IMR-90 (cell line): ENCODE measurements around the gene CRYBA2. TPM values are rescaled to one million over a fixed set of nuclear protein-coding genes. Genes with fewer than 3 reads are reported as not detected.

Experiments used
- ATAC-seq: fragments of 200-7000 bp; cut with Tn5 transposase; 2 replicates; pipeline ENCODE4 v1.9.1; 2020; ENCODE audit warnings: low read depth, mild to moderate bottlenecking, moderate library complexity
- BruUV-seq: library from RNA; stranded (reverse); fragments of 400-500 nt; replicated peaks from 2 replicates; lab custom pipeline; 2021; lab: Mats Ljungman, UMichigan
- CTCF ChIA-PET: fragments of 300-600 bp; formaldehyde crosslinking; extraction: SDS; loops from one replicate; lab custom pipeline; 2021; ENCODE audit warnings: antibody characterized with exemption; lab: Yijun Ruan, JAX
- POLR2A ChIA-PET: fragments of 300-600 bp; sonication (Branson Sonifier 250); formaldehyde crosslinking; loops from one replicate; lab custom pipeline; 2022; ENCODE audit warnings: antibody characterized with exemption; ENCODE audit not compliant: unreplicated experiment; lab: Charles Lee
- DNase-seq: peaks from one replicate; pipeline ENCODE4 v3.0.0; 2013
- H2AFZ ChIP-seq: replicated peaks from 2 replicates; pipeline ENCODE3; 2013; ENCODE audit warnings: low read length, mild to moderate bottlenecking; ENCODE audit not compliant: poor library complexity
- H2AK5ac ChIP-seq: 2 replicates; pipeline ENCODE4 v1.6.1; 2013; ENCODE audit warnings: low read depth, low read length, inconsistent platforms
- H2AK9ac ChIP-seq: replicated peaks from 2 replicates; pipeline ENCODE3; 2013; ENCODE audit warnings: mild to moderate bottlenecking, low read depth, low read length, moderate library complexity; ENCODE audit not compliant: poor library complexity
- H2BK120ac ChIP-seq: 2 replicates; pipeline ENCODE4 v1.6.1; 2013; ENCODE audit warnings: low read depth, low read length, inconsistent platforms
- H2BK15ac ChIP-seq: 3 replicates; pipeline ENCODE4 v1.6.1; 2013; ENCODE audit warnings: low read depth, low read length, inconsistent platforms
- H2BK20ac ChIP-seq: 2 replicates; pipeline ENCODE4 v1.6.1; 2013; ENCODE audit warnings: low read depth, mild to moderate bottlenecking, inconsistent platforms, low read length, moderate library complexity
- H2BK5ac ChIP-seq: 2 replicates; pipeline ENCODE4 v1.6.1; 2013; ENCODE audit warnings: mild to moderate bottlenecking, low read depth, low read length, inconsistent platforms; ENCODE audit not compliant: poor library complexity, severe bottlenecking
- H3K14ac ChIP-seq: replicated peaks from 2 replicates; pipeline ENCODE4 v1.6.1; 2013; ENCODE audit warnings: low read depth, low read length, inconsistent platforms
- H3K18ac ChIP-seq: 2 replicates; pipeline ENCODE4 v1.6.1; 2013; ENCODE audit warnings: low read depth, low read length, control low read depth
- H3K23ac ChIP-seq: 2 replicates; pipeline ENCODE4 v1.6.1; 2013; ENCODE audit warnings: low read depth, low read length, inconsistent platforms
- H3K27ac ChIP-seq: 2 replicates; pipeline ENCODE4 v1.5.1; 2013; ENCODE audit warnings: mild to moderate bottlenecking, control low read depth, low read length; ENCODE audit not compliant: insufficient read depth
- H3K27me3 ChIP-seq: 2 replicates; pipeline ENCODE4 v1.6.1; 2013; ENCODE audit warnings: low read length; ENCODE audit not compliant: control insufficient read depth, insufficient read depth
- H3K36me3 ChIP-seq: 2 replicates; pipeline ENCODE4 v1.6.1; 2013; ENCODE audit warnings: low read length, mixed read lengths; ENCODE audit not compliant: control insufficient read depth, insufficient read depth
- H3K4ac ChIP-seq: 2 replicates; pipeline ENCODE4 v1.6.1; 2013; ENCODE audit warnings: low read depth, low read length, inconsistent platforms
- H3K4me1 ChIP-seq: 2 replicates; pipeline ENCODE4 v1.6.1; 2013; ENCODE audit warnings: low read length, mixed read lengths; ENCODE audit not compliant: control insufficient read depth, insufficient read depth
- H3K4me2 ChIP-seq: 2 replicates; pipeline ENCODE4 v1.6.1; 2013; ENCODE audit warnings: low read depth, mild to moderate bottlenecking, control low read depth, low read length, moderate library complexity
- H3K4me3 ChIP-seq: 2 replicates; pipeline ENCODE4 v1.5.1; 2013; ENCODE audit warnings: low read depth, mild to moderate bottlenecking, control low read depth, low read length, moderate library complexity; ENCODE audit not compliant: insufficient read depth
- H3K56ac ChIP-seq: 2 replicates; pipeline ENCODE4 v1.6.1; 2013; ENCODE audit warnings: low read length, inconsistent platforms; ENCODE audit not compliant: insufficient read depth; ENCODE audit errors: extremely low read depth
- H3K79me1 ChIP-seq, 2 experiments: 2 replicates each; pipeline ENCODE4 v1.6.1; 2013; ENCODE audit warnings: low read length in 2 of 2, inconsistent platforms in 1 of 2, low read depth in 1 of 2
- H3K9ac ChIP-seq: 2 replicates; pipeline ENCODE4 v1.6.1; 2013; ENCODE audit warnings: low read depth, low read length, control low read depth
- H3K9me1 ChIP-seq: 2 replicates; pipeline ENCODE4 v1.6.1; 2013; ENCODE audit warnings: low read length, inconsistent platforms; ENCODE audit not compliant: insufficient read depth
- H3K9me3 ChIP-seq: 2 replicates; pipeline ENCODE4 v1.6.1; 2013; ENCODE audit warnings: low read length; ENCODE audit not compliant: control insufficient read depth, insufficient read depth
- H4K20me1 ChIP-seq: 2 replicates; pipeline ENCODE4 v1.6.1; 2013; ENCODE audit warnings: low read length, inconsistent platforms; ENCODE audit not compliant: insufficient read depth
- H4K5ac ChIP-seq: 2 replicates; pipeline ENCODE4 v1.6.1; 2013; ENCODE audit warnings: mild to moderate bottlenecking, low read depth, low read length, control low read depth
- H4K8ac ChIP-seq, 2 experiments: 2 replicates each; pipeline ENCODE4 v1.6.1; 2013; ENCODE audit warnings: low read depth in 2 of 2, low read length in 2 of 2, control low read depth in 1 of 2, inconsistent platforms in 1 of 2
- H4K91ac ChIP-seq: 2 replicates; pipeline ENCODE4 v1.6.1; 2013; ENCODE audit warnings: low read depth, low read length, inconsistent platforms; ENCODE audit not compliant: insufficient read depth
- CEBPB ChIP-seq: IDR thresholded peaks from 2 replicates; pipeline ENCODE4 v1.6.1; 2012; ENCODE audit warnings: low read depth, low read length, improper control_type of control experiment
- ELK1 ChIP-seq: fragments of 150-350 bp; IDR thresholded peaks from 2 replicates; pipeline ENCODE4 v1.6.1; 2016; ENCODE audit warnings: low read depth, mild to moderate bottlenecking, low read length, moderate library complexity, borderline replicate concordance
- FOS ChIP-seq: fragments of 150-350 bp; IDR thresholded peaks from 2 replicates; pipeline ENCODE4 v1.6.1; 2016; ENCODE audit warnings: low read depth, low read length
- MAFK ChIP-seq: IDR thresholded peaks from 2 replicates; pipeline ENCODE4 v1.6.1; 2012; ENCODE audit warnings: low read depth, low read length, improper control_type of control experiment
- MAZ ChIP-seq: IDR thresholded peaks from 2 replicates; pipeline ENCODE4 v1.6.1; 2012; ENCODE audit warnings: low read depth, mild to moderate bottlenecking, low read length, improper control_type of control experiment, moderate library complexity, borderline replicate concordance
- MXI1 ChIP-seq: IDR thresholded peaks from 2 replicates; pipeline ENCODE4 v1.6.1; 2012; ENCODE audit warnings: low read depth, mild to moderate bottlenecking, low read length, moderate library complexity, borderline replicate concordance
- NFE2L2 ChIP-seq: fragments of 150-350 bp; IDR thresholded peaks from 2 replicates; pipeline ENCODE4 v1.6.1; 2016; ENCODE audit warnings: low read depth, mild to moderate bottlenecking, low read length
- POLR2A ChIP-seq: IDR thresholded peaks from 2 replicates; pipeline ENCODE4 v1.6.1; 2012; ENCODE audit warnings: mild to moderate bottlenecking, low read depth, low read length
- RAD21 ChIP-seq: IDR thresholded peaks from 2 replicates; pipeline ENCODE4 v1.6.1; 2012; ENCODE audit warnings: low read length, improper control_type of control experiment
- RCOR1 ChIP-seq: IDR thresholded peaks from 2 replicates; pipeline ENCODE4 v1.6.1; 2012; ENCODE audit warnings: mild to moderate bottlenecking, low read length, improper control_type of control experiment; ENCODE audit not compliant: insufficient replicate concordance
- SMC3 ChIP-seq: fragments of 150-350 bp; IDR thresholded peaks from 2 replicates; pipeline ENCODE4 v1.6.1; 2016; ENCODE audit warnings: low read depth, mild to moderate bottlenecking, antibody characterized with exemption, low read length, moderate library complexity
- USF2 ChIP-seq: fragments of 150-350 bp; IDR thresholded peaks from 2 replicates; pipeline ENCODE4 v1.6.1; 2017; ENCODE audit warnings: mild to moderate bottlenecking, antibody characterized with exemption, low read length, low read depth
- WGBS, 2 experiments: methylation state at CpG; one replicate each; pipeline versions ENCODE4 v1.1.5 to v1.1.7; 2013; ENCODE audit warnings: missing lambda C conversion rate in 2 of 2; ENCODE audit not compliant: insufficient read length in 1 of 2; ENCODE audit errors: extremely low coverage in 2 of 2; 5-methylcytosine and 5-hydroxymethylcytosine counted together
- dilution Hi-C: fragments of 300-500 bp; cut with HindIII; formaldehyde crosslinking; loops from one replicate; pipeline ENCODE4 v1.14.3; 2018; ENCODE audit warnings: low sequenced_read_pairs; ENCODE audit not compliant: unreplicated experiment
- in situ Hi-C: fragments of 300-500 bp; cut with MboI; formaldehyde crosslinking; loops from 3 replicates; pipeline ENCODE4 v1.14.3; 2019; ENCODE audit warnings: low sequenced_read_pairs, inconsistent platforms, mixed read lengths
- intact Hi-C: fragments of 100-400 bp; cut with micrococcal nuclease; formaldehyde crosslinking; loops from 2 replicates; pipeline ENCODE4 v1.10.0; 2022
- polyA plus RNA-seq, 3 experiments: library from polyadenylated mRNA; depleted of rRNA; stranded (reverse); fragments of >200 nt; gene quantifications; 2 replicates each; pipeline ENCODE4 v1.2.3, GENCODE V29; 2012; ENCODE audit warnings: low replicate concordance in 1 of 3
- total RNA-seq: library from RNA; depleted of rRNA; stranded (reverse); fragments of >200 nt; gene quantifications from 2 replicates; pipeline ENCODE4 v1.2.3, GENCODE V29; 2012

Gene CRYBA2
- total and polyA plus RNA-seq, 2 of the 4 experiments (the other 2 are of a cell fraction) = not detected

- Histone ChIP-seq H3K23ac (no peak overlapping the region), H3K79me1 (no peaks in the 10 kb centered on the region), H3K4ac (no peak overlapping the region), H3K27ac (no peak overlapping the region), H4K8ac (no peak overlapping the region), H3K4me3 (no peak overlapping the region), H3K9me1 (peaks cover 3% of the 10 kb centered on the region; the same call in 1 of the 2 replicates), H3K27me3 (peaks cover 94% of the 10 kb centered on the region), H2AK9ac (no peak overlapping the region), H3K4me2 (no peak overlapping the region), H4K5ac (no peak overlapping the region), H2BK120ac (no peak overlapping the region), H2BK5ac (no peak overlapping the region), H2AFZ (no peak overlapping the region), H2BK20ac (no peak overlapping the region), H2BK15ac (no peak overlapping the region), H3K9me3 (no peaks in the 10 kb centered on the region), H3K9ac (no peak overlapping the region), H4K20me1 (no peaks in the 10 kb centered on the region; the same call in 1 of the 2 replicates), H3K56ac (no peak overlapping the region), H3K18ac (no peak overlapping the region), H4K91ac (no peak overlapping the region), H3K4me1 (no peaks in the 10 kb centered on the region; the same call in 1 of the 2 replicates), H3K36me3 (no peaks in the 10 kb centered on the region), H3K14ac (no peak overlapping the region), H2AK5ac (no peak overlapping the region)
- intact Hi-C loops (no loop called here), in situ Hi-C loops (no loop called here), dilution Hi-C loops (no loop called here)
- TF ChIP-seq NFE2L2 = no peak
- TF ChIP-seq CEBPB = no peak
- peak; percentile 33; the same call in 1 of the 2 replicates for TF ChIP-seq USF2
- no peak for TF ChIP-seq RAD21
- no peak for TF ChIP-seq ELK1
- TF ChIP-seq RCOR1 = no peak
- no peak for TF ChIP-seq MAFK
- TF ChIP-seq MAZ = no peak
- TF ChIP-seq SMC3 = no peak
- 0 out of 2 replicates have a peak, but pooled peaks have one; percentile 43 for TF ChIP-seq MXI1
- no peak for TF ChIP-seq FOS
- TF ChIP-seq POLR2A = no peak
- BruUV-seq = no TSS peak
- 5% methylated on average over 4 of the region's 13 CpGs; no CpG with 5 or more reads in 1 of the 2 experiments for WGBS, 2 experiments
- CTCF ChIA-PET = interaction anchor here (1.5 kb wide), 1 partner anchor 12 kb away, joined by 5 read pairs; no protein-coding TSS in a partner anchor
- DNase-seq = peak; percentile 47
- POLR2A ChIA-PET = no interaction called here
- ATAC-seq = peak; percentile 30; the same call in 1 of the 2 replicates
These were observed 1.5 kb downstream of the CRYBA2 start for GRCh38 chr2:218991674-218992168.
